Measurements from ENCODE around the gene RUNX2.

DNA sequence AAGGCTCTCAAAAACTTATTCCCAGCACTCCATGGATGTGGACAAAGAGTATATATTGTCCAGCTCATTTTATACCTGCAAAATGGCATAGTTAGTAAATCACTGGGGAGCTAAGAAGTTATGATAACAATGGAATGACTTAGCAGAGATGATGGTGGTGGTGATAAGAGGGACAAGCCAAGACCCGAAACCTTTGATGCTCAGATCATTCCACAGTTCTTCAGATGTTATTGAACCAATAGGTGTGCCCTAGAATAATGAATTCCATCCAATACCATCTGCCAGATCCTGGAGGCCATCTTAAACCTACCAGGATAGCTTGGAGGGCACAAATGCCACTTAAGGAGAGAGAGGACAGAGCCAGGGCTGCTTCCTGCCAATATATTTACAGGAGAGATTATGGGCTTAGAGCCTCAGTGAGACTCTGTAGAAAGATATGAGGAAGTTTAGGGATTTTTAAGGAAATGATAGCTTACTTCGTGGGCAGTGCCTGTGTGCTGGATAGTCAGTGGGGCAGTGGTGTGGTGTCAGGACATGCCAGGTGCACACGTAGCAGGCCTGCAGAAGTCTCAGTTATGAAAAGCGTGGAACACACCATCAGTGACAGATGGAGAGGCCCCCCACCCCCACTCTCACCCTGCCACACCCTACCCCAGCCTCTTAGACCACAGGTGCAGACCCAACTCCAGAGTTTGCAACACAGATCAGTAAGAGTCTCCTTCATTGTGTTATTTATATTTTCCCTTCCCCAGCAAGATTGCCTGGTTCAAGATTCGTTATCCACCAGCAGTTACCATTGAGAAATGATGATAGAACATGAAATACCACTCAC is 259.3 kb downstream of the RUNX2 start:
- TF ChIP-seq, protein P1, sequence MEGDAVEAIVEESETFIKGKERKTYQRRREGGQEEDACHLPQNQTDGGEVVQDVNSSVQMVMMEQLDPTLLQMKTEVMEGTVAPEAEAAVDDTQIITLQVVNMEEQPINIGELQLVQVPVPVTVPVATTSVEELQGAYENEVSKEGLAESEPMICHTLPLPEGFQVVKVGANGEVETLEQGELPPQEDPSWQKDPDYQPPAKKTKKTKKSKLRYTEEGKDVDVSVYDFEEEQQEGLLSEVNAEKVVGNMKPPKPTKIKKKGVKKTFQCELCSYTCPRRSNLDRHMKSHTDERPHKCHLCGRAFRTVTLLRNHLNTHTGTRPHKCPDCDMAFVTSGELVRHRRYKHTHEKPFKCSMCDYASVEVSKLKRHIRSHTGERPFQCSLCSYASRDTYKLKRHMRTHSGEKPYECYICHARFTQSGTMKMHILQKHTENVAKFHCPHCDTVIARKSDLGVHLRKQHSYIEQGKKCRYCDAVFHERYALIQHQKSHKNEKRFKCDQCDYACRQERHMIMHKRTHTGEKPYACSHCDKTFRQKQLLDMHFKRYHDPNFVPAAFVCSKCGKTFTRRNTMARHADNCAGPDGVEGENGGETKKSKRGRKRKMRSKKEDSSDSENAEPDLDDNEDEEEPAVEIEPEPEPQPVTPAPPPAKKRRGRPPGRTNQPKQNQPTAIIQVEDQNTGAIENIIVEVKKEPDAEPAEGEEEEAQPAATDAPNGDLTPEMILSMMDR (IDR thresholded peaks at IDR 0.05; ENCODE audit: low read depth, low read length) = no peak
- no peak for TF ChIP-seq POLR2A (IDR thresholded peaks at IDR 0.05; ENCODE audit: extremely low read depth, insufficient read length)
- no peak for TF ChIP-seq MYC (IDR thresholded peaks at IDR 0.05; ENCODE audit: low read depth, low read length)
- TF ChIP-seq MAX (IDR thresholded peaks at IDR 0.05; ENCODE audit: low read depth, low read length) = no peak

Data from NB4 (cell line).